Common myeloid progenitor, CD34-positive (primary cell): ENCODE measurements around the gene SCG3.

Source experiments
- CTCF ChIA-PET: fragments of 350-600 bp; sonication (Branson Sonifier 250); formaldehyde crosslinking; loops from one replicate; lab custom pipeline; 2021; ENCODE audit warnings: antibody characterized with exemption; lab: Charles Lee
- POLR2A ChIA-PET: fragments of 350-600 bp; sonication (Branson Sonifier 250); formaldehyde crosslinking; loops from one replicate; lab custom pipeline; 2021; ENCODE audit warnings: antibody characterized with exemption; lab: Charles Lee
- DNase-seq, 3 donors: peaks; one replicate each; pipeline versions ENCODE4 v3.0.0 to v3.0.0-alpha.2; 2013
- H3K27ac ChIP-seq, 2 experiments: 1 replicate in 1 of 2; 2 replicates in 1 of 2; pipeline ENCODE4 v1.7.0; 2013; ENCODE audit warnings: inconsistent platforms in 2 of 2, low read length in 2 of 2, mild to moderate bottlenecking in 2 of 2, low read depth in 1 of 2, moderate library complexity in 1 of 2; ENCODE audit not compliant: severe bottlenecking in 2 of 2, insufficient read depth in 1 of 2, poor library complexity in 1 of 2
- H3K27me3 ChIP-seq, 5 experiments: replicated peaks in 2 of 5; 1 replicate in 3 of 5; 2 replicates in 2 of 5; pipeline versions ENCODE4 v1.6.1 to v1.7.0; 2013; ENCODE audit warnings: low read length in 4 of 5, mild to moderate bottlenecking in 2 of 5, moderate library complexity in 2 of 5, inconsistent platforms in 1 of 5; ENCODE audit not compliant: insufficient read depth in 5 of 5, control insufficient read depth in 4 of 5
- H3K36me3 ChIP-seq, 4 experiments: 1 replicate in 2 of 4; 2 replicates in 2 of 4; pipeline versions ENCODE4 v1.6.1 to v1.7.0; 2013; ENCODE audit warnings: low read length in 3 of 4, control low read depth in 1 of 4, mild to moderate bottlenecking in 1 of 4; ENCODE audit not compliant: control insufficient read depth in 4 of 4, insufficient read depth in 4 of 4
- H3K4me1 ChIP-seq, 4 experiments: 1 replicate in 3 of 4; 2 replicates in 1 of 4; pipeline versions ENCODE4 v1.6.1 to v1.7.1; 2013; ENCODE audit warnings: low read length in 3 of 4, mild to moderate bottlenecking in 3 of 4, control low read depth in 1 of 4, inconsistent platforms in 1 of 4, moderate library complexity in 1 of 4; ENCODE audit not compliant: control insufficient read depth in 4 of 4, insufficient read depth in 4 of 4; ENCODE audit errors: control extremely low read depth in 1 of 4
- H3K4me3 ChIP-seq, 7 experiments: 1 replicate in 4 of 7; 2 replicates in 3 of 7; pipeline versions ENCODE4 v1.5.1 to v1.7.0; 2013; ENCODE audit warnings: mild to moderate bottlenecking in 7 of 7, low read length in 6 of 7, moderate library complexity in 6 of 7, inconsistent platforms in 2 of 7, low read depth in 2 of 7, control low read depth in 1 of 7; ENCODE audit not compliant: insufficient read depth in 4 of 7, control insufficient read depth in 1 of 7; ENCODE audit errors: extremely low read depth in 1 of 7
- H3K9me3 ChIP-seq, 5 experiments: 1 replicate in 4 of 5; 2 replicates in 1 of 5; pipeline versions ENCODE4 v1.6.1 to v1.7.1; 2013; ENCODE audit warnings: low read length in 4 of 5, mild to moderate bottlenecking in 2 of 5, inconsistent platforms in 1 of 5, low read depth in 1 of 5, moderate library complexity in 1 of 5; ENCODE audit not compliant: control insufficient read depth in 4 of 5, insufficient read depth in 2 of 5; ENCODE audit errors: control extremely low read depth in 1 of 5
- WGBS: methylation state at CpG from one replicate; pipeline ENCODE4 v1.1.5; 2013; ENCODE audit not compliant: insufficient coverage; 5-methylcytosine and 5-hydroxymethylcytosine counted together

SCG3 gene

GRCh38 chr15:51751697-51752683, 70.7 kb downstream of the SCG3 start:
- under 1% methylated on average over 50 of the region's 71 CpGs for WGBS
- H3K36me3 ChIP-seq: peaks cover 0 to 2% (median 0%) of the 10 kb centered on the region in 4 experiments
- peaks cover 3 to 47% (median 33%) of the 10 kb centered on the region in 4 experiments for H3K4me1 ChIP-seq
- H3K27me3 ChIP-seq: peaks cover 0 to 7% (median 0%) of the 10 kb centered on the region in 5 experiments
- DNase-seq: peak in 1 of 3 donors; percentile 54
- CTCF ChIA-PET: interaction anchor here (0.8 to 1.6 kb wide), 5 partner anchors 14 to 102 kb away, joined by 3 to 6 read pairs (median 4); partner anchors contain the start of gene LYSMD2
- POLR2A ChIA-PET: no interaction called here
- no peaks in the 10 kb centered on the region for H3K9me3 ChIP-seq
- H3K27ac ChIP-seq: no peak overlapping the region
- H3K4me3 ChIP-seq: peak overlapping the region; percentile 68 to 88 (median 73)

DNA sequence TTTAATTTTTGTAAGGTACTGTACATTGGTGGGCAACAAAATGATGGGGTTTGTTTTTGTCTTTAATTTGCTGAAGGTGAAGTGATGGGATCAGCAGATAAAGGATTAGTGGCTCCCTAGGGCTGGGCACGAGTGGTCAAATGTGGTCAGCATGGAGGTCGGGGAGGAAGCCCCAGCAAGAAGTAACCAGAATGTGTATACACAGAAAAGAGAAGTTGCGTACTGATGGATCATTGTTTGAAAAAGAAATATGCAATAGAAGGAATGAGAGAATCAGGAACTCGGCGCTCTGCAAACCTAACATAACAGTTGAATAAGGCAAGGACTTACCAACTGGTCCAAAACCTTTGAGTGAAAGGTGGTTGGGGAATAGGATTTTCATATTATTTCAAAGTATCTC, 71.6 kb downstream of the SCG3 start:
- ChIA-PET CTCF (interaction anchor here (0.6 to 1.4 kb wide), 3 partner anchors 15 to 448 kb away, joined by 3 to 6 read pairs (median 3); partner anchors contain the start of gene LYSMD2), POLR2A (no interaction called here)
- Histone ChIP-seq H3K9me3 (no peaks in the 10 kb centered on the region), H3K36me3 (peaks cover 0 to 2% (median 0%) of the 10 kb centered on the region in 4 experiments), H3K4me3 (no peak overlapping the region), H3K4me1 (peaks cover 3 to 47% (median 33%) of the 10 kb centered on the region in 4 experiments), H3K27ac (no peak overlapping the region), H3K27me3 (peaks cover 0 to 7% (median 0%) of the 10 kb centered on the region in 5 experiments)
- no peak for DNase-seq
- 77% methylated on average over 2 of the region's 5 CpGs for WGBS

GRCh38 chr15:51754267-51754666, 73.0 kb downstream of the SCG3 start:
- WGBS: no CpG with 5 or more reads among the region's 2 CpGs
- peaks cover 0 to 2% (median 0%) of the 10 kb centered on the region in 4 experiments for H3K36me3 ChIP-seq
- H3K9me3 ChIP-seq: no peaks in the 10 kb centered on the region
- peak in 1 of 3 donors; percentile 44 for DNase-seq
- H3K27me3 ChIP-seq: peaks cover 0 to 9% (median 0%) of the 10 kb centered on the region in 5 experiments
- ChIA-PET POLR2A (no interaction called here), CTCF (interaction anchor here (0.8 to 1.1 kb wide), 2 partner anchors 21 to 105 kb away, joined by 3 read pairs; no protein-coding TSS in a partner anchor)
- no peak overlapping the region for H3K4me3 ChIP-seq
- H3K27ac ChIP-seq: no peak overlapping the region
- peaks cover 3 to 47% (median 33%) of the 10 kb centered on the region in 4 experiments for H3K4me1 ChIP-seq

GRCh38 chr15:51755790-51756189, 74.5 kb downstream of the SCG3 start:
- ChIA-PET POLR2A (no interaction called here), CTCF (interaction anchor here (1.1 to 3.9 kb wide), 5 partner anchors 12 to 106 kb away, joined by 3 to 28 read pairs (median 9); partner anchors contain the start of gene LYSMD2)
- peak overlapping the region in 2 of 7 experiments; percentile 0 to 21 for H3K4me3 ChIP-seq
- WGBS: 48% methylated on average over 4 of the region's 4 CpGs
- no peak for DNase-seq
- H3K36me3 ChIP-seq: peaks cover 0 to 2% (median 0%) of the 10 kb centered on the region in 4 experiments
- H3K9me3 ChIP-seq: peaks cover 0 to 3% (median 0%) of the 10 kb centered on the region in 5 experiments
- peaks cover 0 to 5% (median 0%) of the 10 kb centered on the region in 5 experiments for H3K27me3 ChIP-seq
- no peak overlapping the region for H3K27ac ChIP-seq
- peaks cover 3 to 46% (median 33%) of the 10 kb centered on the region in 4 experiments for H3K4me1 ChIP-seq

GRCh38 chr15:51756482-51756881, 75.2 kb downstream of the SCG3 start:
- peaks cover 0 to 1% (median 0%) of the 10 kb centered on the region in 5 experiments for H3K27me3 ChIP-seq
- H3K4me3 ChIP-seq: peak overlapping the region in 1 of 7 experiments; percentile 13
- no peak overlapping the region for H3K27ac ChIP-seq
- peak in 1 of 3 donors; percentile 40 for DNase-seq
- H3K36me3 ChIP-seq: peaks cover 0 to 2% (median 0%) of the 10 kb centered on the region in 4 experiments
- H3K9me3 ChIP-seq: peaks cover 0 to 3% (median 0%) of the 10 kb centered on the region in 5 experiments
- ChIA-PET POLR2A (no interaction called here), CTCF (interaction anchor here (1.2 to 3.9 kb wide), 6 partner anchors 10 to 106 kb away, joined by 3 to 28 read pairs (median 7); partner anchors contain the start of gene LYSMD2)
- 50% methylated on average over 1 of the region's 4 CpGs for WGBS
- H3K4me1 ChIP-seq: peaks cover 3 to 43% (median 30%) of the 10 kb centered on the region in 4 experiments

DNA sequence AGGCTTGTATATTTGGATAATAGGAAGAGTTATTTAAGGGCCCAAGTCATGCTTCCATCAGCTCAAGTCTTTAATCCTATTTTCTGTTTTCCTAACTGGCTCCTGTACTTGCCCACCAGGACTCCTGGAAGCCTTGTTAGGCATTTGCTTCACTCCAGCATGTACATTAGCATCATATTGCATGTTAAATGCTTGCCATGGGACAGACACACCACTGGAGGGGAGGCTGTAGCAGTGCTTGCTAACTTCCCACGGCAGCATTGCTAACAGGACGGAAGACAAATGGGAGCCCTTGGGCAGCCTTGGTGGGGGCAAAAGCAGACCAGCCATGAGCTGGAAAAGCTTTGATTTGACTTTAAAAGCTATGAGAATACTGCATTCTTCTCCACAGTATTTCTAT, 76.1 kb downstream of the SCG3 start:
- ChIA-PET POLR2A (no interaction called here), CTCF (interaction anchor here (0.6 to 3.9 kb wide), 9 partner anchors 9 to 405 kb away, joined by 3 to 28 read pairs (median 3); no protein-coding TSS in a partner anchor)
- Histone ChIP-seq H3K4me1 (peaks cover 0 to 36% (median 23%) of the 10 kb centered on the region in 4 experiments), H3K36me3 (peaks cover 0 to 2% (median 0%) of the 10 kb centered on the region in 4 experiments), H3K27me3 (peaks cover 0 to 1% (median 0%) of the 10 kb centered on the region in 5 experiments), H3K27ac (no peak overlapping the region), H3K4me3 (no peak overlapping the region), H3K9me3 (peaks cover 0 to 3% (median 0%) of the 10 kb centered on the region in 5 experiments)
- DNase-seq: no peak
- WGBS: 100% methylated on average over 2 of the region's 2 CpGs
